Measurements from ENCODE around the gene AAK1.
"Not testable (repeated sequence)": the region's sequence is repeated elsewhere in the genome, so short reads cannot be mapped to it uniquely, and the experiment has no call there.

DNA sequence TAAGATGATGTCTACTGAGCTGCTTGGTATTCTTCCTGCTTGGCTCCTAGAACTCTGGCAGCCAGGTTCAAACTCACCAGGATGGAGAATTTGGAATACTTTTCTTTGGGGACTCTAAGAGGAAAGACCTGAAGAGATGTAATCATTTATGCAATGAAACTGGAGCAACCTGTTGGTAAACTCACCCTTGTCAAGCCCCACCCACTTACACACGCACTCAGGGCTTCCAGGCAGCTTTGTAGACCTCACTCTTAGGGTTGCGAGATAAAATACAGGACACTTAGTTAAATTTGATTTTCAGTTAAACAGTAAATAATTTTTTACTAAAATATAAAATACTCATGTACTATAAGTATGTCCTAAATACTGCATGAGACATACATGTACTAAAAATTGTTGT lies 19.0 kb upstream of the AAK1 start:
- TF ChIP-seq, protein P1, sequence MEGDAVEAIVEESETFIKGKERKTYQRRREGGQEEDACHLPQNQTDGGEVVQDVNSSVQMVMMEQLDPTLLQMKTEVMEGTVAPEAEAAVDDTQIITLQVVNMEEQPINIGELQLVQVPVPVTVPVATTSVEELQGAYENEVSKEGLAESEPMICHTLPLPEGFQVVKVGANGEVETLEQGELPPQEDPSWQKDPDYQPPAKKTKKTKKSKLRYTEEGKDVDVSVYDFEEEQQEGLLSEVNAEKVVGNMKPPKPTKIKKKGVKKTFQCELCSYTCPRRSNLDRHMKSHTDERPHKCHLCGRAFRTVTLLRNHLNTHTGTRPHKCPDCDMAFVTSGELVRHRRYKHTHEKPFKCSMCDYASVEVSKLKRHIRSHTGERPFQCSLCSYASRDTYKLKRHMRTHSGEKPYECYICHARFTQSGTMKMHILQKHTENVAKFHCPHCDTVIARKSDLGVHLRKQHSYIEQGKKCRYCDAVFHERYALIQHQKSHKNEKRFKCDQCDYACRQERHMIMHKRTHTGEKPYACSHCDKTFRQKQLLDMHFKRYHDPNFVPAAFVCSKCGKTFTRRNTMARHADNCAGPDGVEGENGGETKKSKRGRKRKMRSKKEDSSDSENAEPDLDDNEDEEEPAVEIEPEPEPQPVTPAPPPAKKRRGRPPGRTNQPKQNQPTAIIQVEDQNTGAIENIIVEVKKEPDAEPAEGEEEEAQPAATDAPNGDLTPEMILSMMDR (conservative IDR thresholded peaks at IDR 0.05; ENCODE audit: low read depth in 2 of 2): not testable (repeated sequence)
- not testable (repeated sequence) for TF ChIP-seq EZH2 (IDR thresholded peaks at IDR 0.05; ENCODE audit: low read depth, unreplicated experiment); POLR2AphosphoS5 (IDR thresholded peaks at IDR 0.05; ENCODE audit: low read depth); CREB1 (CRISPR knock-in tag; IDR thresholded peaks at IDR 0.05; ENCODE audit: low read depth); ZNF114 (CRISPR knock-in tag; IDR thresholded peaks at IDR 0.05); REST (IDR thresholded peaks at IDR 0.05; ENCODE audit: unreplicated experiment); NANOG (IDR thresholded peaks at IDR 0.05; ENCODE audit: borderline replicate concordance); ETS1 (IDR thresholded peaks at IDR 0.05); EZH2phosphoT487 (IDR thresholded peaks at IDR 0.05; ENCODE audit: unreplicated experiment); ZNF462 (CRISPR knock-in tag; IDR thresholded peaks at IDR 0.05); JUNB (IDR thresholded peaks at IDR 0.05; ENCODE audit: unreplicated experiment); ZNF331 (CRISPR knock-in tag; IDR thresholded peaks at IDR 0.05; ENCODE audit: low read depth)

All from GM23338 (cell line).